Measurements from ENCODE around the gene EIF5AL1. TPM values are rescaled to one million over a fixed set of nuclear protein-coding genes. Genes with fewer than 3 reads are reported as not detected.
"Not testable (repeated sequence)": the region's sequence is repeated elsewhere in the genome, so short reads cannot be mapped to it uniquely, and the experiment has no call there.

The EIF5AL1 gene
- total and polyA plus RNA-seq, 4 donors: 0.05 to 2.1 (median 0.52) TPM

GRCh38 chr10:79505829-79506228, 6.5 kb upstream of the EIF5AL1 start:
- H3K4me3 ChIP-seq (ENCODE audit: low read depth in 1 of 3, low read length in 3 of 3): no peak overlapping the region
- no peak for DNase-seq (ENCODE audit: low spot score)
- H3K27me3 ChIP-seq (ENCODE audit: control insufficient read depth in 4 of 4, insufficient read depth in 4 of 4, low read length in 3 of 4): no peaks in the 10 kb centered on the region
- no peaks in the 10 kb centered on the region for H3K9me3 ChIP-seq (ENCODE audit: control insufficient read depth in 4 of 4, low read length in 3 of 4)
- H3K4me1 ChIP-seq (ENCODE audit: control insufficient read depth in 4 of 4, insufficient read depth in 4 of 4, low read length in 3 of 4): no peaks in the 10 kb centered on the region
- no peak overlapping the region for H3K27ac ChIP-seq (ENCODE audit: low read depth in 1 of 2, low read length in 2 of 2)
- TF ChIP-seq, protein P1, sequence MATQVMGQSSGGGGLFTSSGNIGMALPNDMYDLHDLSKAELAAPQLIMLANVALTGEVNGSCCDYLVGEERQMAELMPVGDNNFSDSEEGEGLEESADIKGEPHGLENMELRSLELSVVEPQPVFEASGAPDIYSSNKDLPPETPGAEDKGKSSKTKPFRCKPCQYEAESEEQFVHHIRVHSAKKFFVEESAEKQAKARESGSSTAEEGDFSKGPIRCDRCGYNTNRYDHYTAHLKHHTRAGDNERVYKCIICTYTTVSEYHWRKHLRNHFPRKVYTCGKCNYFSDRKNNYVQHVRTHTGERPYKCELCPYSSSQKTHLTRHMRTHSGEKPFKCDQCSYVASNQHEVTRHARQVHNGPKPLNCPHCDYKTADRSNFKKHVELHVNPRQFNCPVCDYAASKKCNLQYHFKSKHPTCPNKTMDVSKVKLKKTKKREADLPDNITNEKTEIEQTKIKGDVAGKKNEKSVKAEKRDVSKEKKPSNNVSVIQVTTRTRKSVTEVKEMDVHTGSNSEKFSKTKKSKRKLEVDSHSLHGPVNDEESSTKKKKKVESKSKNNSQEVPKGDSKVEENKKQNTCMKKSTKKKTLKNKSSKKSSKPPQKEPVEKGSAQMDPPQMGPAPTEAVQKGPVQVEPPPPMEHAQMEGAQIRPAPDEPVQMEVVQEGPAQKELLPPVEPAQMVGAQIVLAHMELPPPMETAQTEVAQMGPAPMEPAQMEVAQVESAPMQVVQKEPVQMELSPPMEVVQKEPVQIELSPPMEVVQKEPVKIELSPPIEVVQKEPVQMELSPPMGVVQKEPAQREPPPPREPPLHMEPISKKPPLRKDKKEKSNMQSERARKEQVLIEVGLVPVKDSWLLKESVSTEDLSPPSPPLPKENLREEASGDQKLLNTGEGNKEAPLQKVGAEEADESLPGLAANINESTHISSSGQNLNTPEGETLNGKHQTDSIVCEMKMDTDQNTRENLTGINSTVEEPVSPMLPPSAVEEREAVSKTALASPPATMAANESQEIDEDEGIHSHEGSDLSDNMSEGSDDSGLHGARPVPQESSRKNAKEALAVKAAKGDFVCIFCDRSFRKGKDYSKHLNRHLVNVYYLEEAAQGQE (IDR thresholded peaks at IDR 0.05): no peak
- TF ChIP-seq GABPA (IDR thresholded peaks at IDR 0.05 in 1 of 2, conservative IDR thresholded peaks at IDR 0.05 in 1 of 2): no peak
- H3K9ac ChIP-seq (ENCODE audit: low read depth in 1 of 2, low read length in 2 of 2): no peak overlapping the region
- no peaks in the 10 kb centered on the region for H3K36me3 ChIP-seq (ENCODE audit: control insufficient read depth in 4 of 4, insufficient read depth in 3 of 4, low read depth in 1 of 4, low read length in 3 of 4)

DNA sequence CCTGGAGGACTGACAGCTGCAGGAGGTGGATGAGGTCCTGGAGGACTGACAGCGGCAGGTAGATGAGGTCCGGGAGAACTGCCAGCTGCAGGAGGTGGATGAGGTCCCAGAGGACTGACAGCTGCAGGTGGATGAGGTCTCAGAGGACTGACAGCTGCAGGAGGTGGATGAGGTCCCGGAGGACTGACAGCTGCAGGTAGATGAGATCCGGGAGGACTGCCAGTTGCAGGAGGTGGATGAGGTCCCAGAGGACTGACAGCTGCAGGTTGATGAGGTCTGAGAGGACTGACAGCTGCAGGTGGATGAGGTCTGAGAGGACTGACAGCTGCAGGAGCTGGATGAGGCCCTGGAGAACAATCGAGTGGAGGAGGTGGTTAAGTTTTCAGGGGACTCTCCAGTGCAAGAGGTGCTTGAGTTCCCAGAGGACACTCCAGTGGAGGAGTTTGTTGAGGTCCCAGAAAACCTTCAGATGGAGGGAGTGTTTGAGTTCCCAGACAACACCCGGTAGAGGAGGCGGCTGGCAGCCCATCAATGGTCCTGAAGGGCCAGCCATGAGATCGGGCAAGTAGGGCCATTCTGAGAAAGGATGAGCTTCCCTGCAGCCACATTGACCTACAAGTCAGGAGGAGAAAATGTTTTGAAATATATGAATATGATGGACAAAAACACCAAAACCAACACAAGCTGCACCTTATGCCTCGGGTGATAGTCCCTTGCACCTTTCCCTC, 4.7 kb upstream of the EIF5AL1 start:
- Histone ChIP-seq H3K36me3 (ENCODE audit: control insufficient read depth in 4 of 4, insufficient read depth in 3 of 4, low read depth in 1 of 4, low read length in 3 of 4) (no peaks in the 10 kb centered on the region), H3K27me3 (ENCODE audit: control insufficient read depth in 4 of 4, insufficient read depth in 4 of 4, low read length in 3 of 4) (no peaks in the 10 kb centered on the region), H3K27ac (ENCODE audit: low read depth in 1 of 2, low read length in 2 of 2) (no peak overlapping the region), H3K4me1 (ENCODE audit: control insufficient read depth in 4 of 4, insufficient read depth in 4 of 4, low read length in 3 of 4) (no peaks in the 10 kb centered on the region), H3K9me3 (ENCODE audit: control insufficient read depth in 4 of 4, low read length in 3 of 4) (no peaks in the 10 kb centered on the region), H3K4me3 (ENCODE audit: low read depth in 1 of 3, low read length in 3 of 3) (no peak overlapping the region), H3K9ac (ENCODE audit: low read depth in 1 of 2, low read length in 2 of 2) (no peak overlapping the region)
- TF ChIP-seq TAF1 (conservative IDR thresholded peaks at IDR 0.05) (no peak), YY1 (IDR thresholded peaks at IDR 0.05) (no peak), HNF4G (IDR thresholded peaks at IDR 0.05) (no peak), FOXA2 (IDR thresholded peaks at IDR 0.05) (no peak), FOXA1 (IDR thresholded peaks at IDR 0.05) (no peak), SP1 (IDR thresholded peaks at IDR 0.05) (no peak), EGR1 (IDR thresholded peaks at IDR 0.05; ENCODE audit: low read depth in 2 of 2) (no peak), NR2F2 (IDR thresholded peaks at IDR 0.05) (no peak), RXRA (IDR thresholded peaks at IDR 0.05) (no peak), RAD21 (IDR thresholded peaks at IDR 0.05) (no peak)
- TF ChIP-seq, protein P1 (IDR thresholded peaks at IDR 0.05): no peak
- TF ChIP-seq, protein P2, sequence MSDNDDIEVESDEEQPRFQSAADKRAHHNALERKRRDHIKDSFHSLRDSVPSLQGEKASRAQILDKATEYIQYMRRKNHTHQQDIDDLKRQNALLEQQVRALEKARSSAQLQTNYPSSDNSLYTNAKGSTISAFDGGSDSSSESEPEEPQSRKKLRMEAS (IDR thresholded peaks at IDR 0.05): no peak
- WGBS: 80% methylated on average over 9 of the region's 9 CpGs
- no peak for DNase-seq (ENCODE audit: low spot score)

- not testable (repeated sequence) for H3K36me3 ChIP-seq (ENCODE audit: control insufficient read depth in 4 of 4, insufficient read depth in 3 of 4, low read depth in 1 of 4, low read length in 3 of 4); DNase-seq (ENCODE audit: low spot score); H3K9me3 ChIP-seq (ENCODE audit: control insufficient read depth in 4 of 4, low read length in 3 of 4); H3K9ac ChIP-seq (ENCODE audit: low read depth in 1 of 2, low read length in 2 of 2); H3K27ac ChIP-seq (ENCODE audit: low read depth in 1 of 2, low read length in 2 of 2); H3K27me3 ChIP-seq (ENCODE audit: control insufficient read depth in 4 of 4, insufficient read depth in 4 of 4, low read length in 3 of 4); H3K4me3 ChIP-seq (ENCODE audit: low read depth in 1 of 3, low read length in 3 of 3); H3K4me1 ChIP-seq (ENCODE audit: control insufficient read depth in 4 of 4, insufficient read depth in 4 of 4, low read length in 3 of 4)
- WGBS: 83% methylated on average over 3 of the region's 4 CpGs
Observed at GRCh38 chr10:79508245-79508644, 4.1 kb upstream of the EIF5AL1 start.

DNA sequence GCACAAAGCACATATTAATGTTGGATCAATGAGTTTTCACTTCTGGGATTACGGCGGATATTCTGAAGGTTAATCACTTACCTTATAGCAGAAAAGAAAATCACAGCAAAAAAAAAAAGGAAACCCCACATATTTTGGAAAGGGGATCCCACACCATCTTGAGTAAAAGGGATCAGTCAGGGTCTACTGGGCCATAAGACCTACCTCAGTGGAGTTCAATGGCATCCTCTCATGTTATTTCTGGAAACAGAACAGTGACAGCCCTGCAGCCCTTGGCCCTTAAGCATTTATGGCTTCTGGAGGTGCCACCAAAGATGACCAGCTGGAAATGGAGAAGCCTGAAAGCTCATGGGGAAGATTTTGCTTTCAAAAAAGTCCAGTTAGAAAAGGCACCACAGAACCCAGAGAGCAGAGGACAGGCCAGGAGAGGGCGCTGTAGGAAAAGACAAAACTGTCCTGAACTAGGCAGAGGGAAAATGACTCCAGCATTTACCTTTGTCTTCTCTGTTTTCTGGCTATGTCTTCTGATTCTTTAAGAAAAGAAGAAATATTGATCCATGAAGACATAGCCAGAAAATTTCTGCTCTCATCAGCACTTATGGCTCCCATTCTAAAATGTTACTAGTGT, 2.9 kb upstream of the EIF5AL1 start:
- not testable (repeated sequence) for H3K4me1 ChIP-seq (ENCODE audit: control insufficient read depth in 4 of 4, insufficient read depth in 4 of 4, low read length in 3 of 4); H3K9ac ChIP-seq (ENCODE audit: low read depth in 1 of 2, low read length in 2 of 2); H3K36me3 ChIP-seq (ENCODE audit: control insufficient read depth in 4 of 4, insufficient read depth in 3 of 4, low read depth in 1 of 4, low read length in 3 of 4); H3K9me3 ChIP-seq (ENCODE audit: control insufficient read depth in 4 of 4, low read length in 3 of 4); H3K27me3 ChIP-seq (ENCODE audit: control insufficient read depth in 4 of 4, insufficient read depth in 4 of 4, low read length in 3 of 4); DNase-seq (ENCODE audit: low spot score); H3K4me3 ChIP-seq (ENCODE audit: low read depth in 1 of 3, low read length in 3 of 3); H3K27ac ChIP-seq (ENCODE audit: low read depth in 1 of 2, low read length in 2 of 2)
- 98% methylated on average over 2 of the region's 3 CpGs for WGBS

Measured in liver (tissue), 9 donors.